CD4-positive, alpha-beta T cell (primary cell): Measurements from ENCODE around the gene PWWP2B. TPM values are rescaled to one million over a fixed set of nuclear protein-coding genes. Genes with fewer than 3 reads are reported as not detected.

Experiments
- ATAC-seq: fragments of 200-7000 bp; cut with Tn5 transposase; one replicate; pipeline ENCODE4 v1.10.0; 2022; ENCODE audit warnings: mild to moderate bottlenecking; ENCODE audit not compliant: poor library complexity
- CTCF ChIA-PET: fragments of 350-600 bp; sonication (Branson Sonifier 250); formaldehyde crosslinking; loops from one replicate; lab custom pipeline; 2021; ENCODE audit warnings: antibody characterized with exemption, inconsistent platforms; lab: Charles Lee
- POLR2A ChIA-PET: fragments of 350-600 bp; sonication (Branson Sonifier 250); formaldehyde crosslinking; loops from one replicate; lab custom pipeline; 2021; ENCODE audit warnings: antibody characterized with exemption, inconsistent platforms; lab: Charles Lee
- DNase-seq, 14 experiments: peaks; one replicate each; pipeline ENCODE4 v3.0.0-alpha.2; 2013 to 2020; ENCODE audit warnings: mixed read lengths in 2 of 14
- H3K27ac ChIP-seq, 2 donors: one replicate each; pipeline versions ENCODE4 v1.5.1 to v1.7.0; 2013; ENCODE audit warnings: low read length in 2 of 2, low read depth in 1 of 2, mild to moderate bottlenecking in 1 of 2
- H3K27me3 ChIP-seq, 2 experiments: 1 replicate in 1 of 2; 2 replicates in 1 of 2; pipeline versions ENCODE4 v1.6.1 to v1.7.0; 2013; ENCODE audit warnings: low read length in 2 of 2, control low read depth in 1 of 2, mild to moderate bottlenecking in 1 of 2, moderate library complexity in 1 of 2; ENCODE audit not compliant: insufficient read depth in 2 of 2, control insufficient read depth in 1 of 2
- H3K36me3 ChIP-seq: one replicate; pipeline ENCODE4 v1.6.1; 2013; ENCODE audit warnings: low read length, control low read depth; ENCODE audit not compliant: insufficient read depth
- H3K4me1 ChIP-seq: one replicate; pipeline ENCODE4 v1.6.1; 2013; ENCODE audit warnings: low read length, control low read depth; ENCODE audit not compliant: insufficient read depth
- H3K4me3 ChIP-seq: one replicate; pipeline ENCODE4 v1.5.1; 2013; ENCODE audit warnings: mild to moderate bottlenecking, low read length, moderate library complexity
- H3K9me3 ChIP-seq, 2 experiments: 1 replicate in 1 of 2; 2 replicates in 1 of 2; pipeline versions ENCODE4 v1.6.1 to v1.7.0; 2013; ENCODE audit warnings: low read length in 2 of 2, mild to moderate bottlenecking in 2 of 2, control low read depth in 1 of 2, moderate library complexity in 1 of 2; ENCODE audit not compliant: control insufficient read depth in 1 of 2, insufficient read depth in 1 of 2
- H3K27ac Mint-ChIP-seq: one replicate; pipeline ENCODE4 v1.8.0; 2020; ENCODE audit warnings: mixed read lengths
- H3K27me3 Mint-ChIP-seq: one replicate; pipeline ENCODE4 v1.8.0; 2021; ENCODE audit warnings: mixed read lengths
- H3K36me3 Mint-ChIP-seq: one replicate; pipeline ENCODE4 v1.8.0; 2021; ENCODE audit warnings: low read depth, mixed read lengths
- H3K4me1 Mint-ChIP-seq: one replicate; pipeline ENCODE4 v1.8.0; 2021; ENCODE audit warnings: low read depth, mixed read lengths
- H3K4me3 Mint-ChIP-seq: one replicate; pipeline ENCODE4 v1.8.0; 2020; ENCODE audit warnings: mild to moderate bottlenecking, mixed read lengths
- H3K9me3 Mint-ChIP-seq: one replicate; pipeline ENCODE4 v1.8.0; 2020; ENCODE audit warnings: mixed read lengths
- intact Hi-C, 2 experiments: fragments of 100-400 bp; cut with DNase I in 1 of 2; cut with micrococcal nuclease in 1 of 2; formaldehyde crosslinking; loops; one replicate each; pipeline versions ENCODE4 v1.15.1 to v1.9.0; 2023 to 2025; cut with DNase I, micrococcal nuclease
- total RNA-seq, 174 experiments: library from RNA in 2 of 174; stranded (reverse) in 2 of 174; gene quantifications; one replicate each; pipeline ENCODE4 v1.2.3 and lab custom pipeline; 2021 to 2026
- TF ChIP-seq, protein P1 (sequence below): fragments of 200-600 bp; IDR thresholded peaks from one replicate; pipeline ENCODE4 v1.8.0; 2022; ENCODE audit warnings: antibody characterized with exemption, mild to moderate bottlenecking

PWWP2B gene
- total RNA-seq, 2 experiments from 2014 or later: 19.2 to 19.6 TPM

DNA sequence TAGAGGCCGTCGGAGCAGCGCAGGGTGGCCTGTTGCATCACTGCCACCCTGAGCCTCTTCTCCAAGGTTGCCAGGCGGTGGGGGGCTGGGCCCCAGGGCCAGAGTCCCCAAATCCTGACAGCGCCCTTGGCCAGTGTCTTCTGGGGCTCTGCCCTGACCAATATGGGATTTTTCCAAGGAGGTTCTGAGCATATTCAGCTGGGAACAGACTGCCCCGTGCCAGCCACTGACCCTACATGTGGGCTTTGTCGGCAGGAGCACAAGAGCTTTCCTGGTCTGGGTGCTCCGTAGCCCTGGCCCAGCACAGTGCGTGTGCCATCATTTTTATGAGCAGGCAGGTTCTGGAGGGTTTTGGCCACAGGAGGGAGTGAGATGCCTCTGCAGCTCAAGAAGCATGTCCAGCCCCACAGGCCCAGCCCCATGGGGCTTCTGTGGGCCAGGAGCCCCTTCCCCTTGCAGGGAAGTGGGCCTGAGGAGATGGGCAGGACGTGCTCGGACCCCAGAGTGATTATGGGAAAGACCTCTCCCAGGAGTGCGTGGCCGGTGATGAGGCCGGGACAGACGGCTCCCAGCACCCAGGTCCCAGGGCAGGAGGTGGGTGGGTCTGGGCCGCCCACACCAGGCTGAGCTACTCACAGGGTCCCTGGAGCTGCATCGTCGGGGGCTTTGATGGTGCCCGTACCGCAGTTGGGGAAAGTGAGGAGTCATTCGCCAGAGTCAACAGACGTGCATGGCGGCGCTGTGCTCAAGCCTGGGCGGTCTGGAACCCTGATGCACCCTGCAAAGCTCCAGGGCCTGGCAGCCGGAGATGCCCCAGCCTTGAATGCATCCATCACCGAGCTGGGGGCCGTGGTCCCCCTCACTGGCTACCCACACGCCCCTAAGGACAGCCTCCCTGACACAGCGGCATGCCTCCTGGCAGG is 66.6 kb downstream of the PWWP2B start:
- Mint-ChIP-seq H3K27ac (no peak overlapping the region), H3K4me1 (no peaks in the 10 kb centered on the region), H3K27me3 (no peaks in the 10 kb centered on the region), H3K4me3 (no peak overlapping the region), H3K9me3 (no peaks in the 10 kb centered on the region), H3K36me3 (no peaks in the 10 kb centered on the region)
- Histone ChIP-seq H3K27me3 (no peaks in the 10 kb centered on the region), H3K4me1 (peaks cover 4% of the 10 kb centered on the region), H3K27ac (no peak overlapping the region), H3K9me3 (no peaks in the 10 kb centered on the region), H3K4me3 (no peak overlapping the region), H3K36me3 (no peaks in the 10 kb centered on the region)
- ATAC-seq (no peak), DNase-seq (peak in 1 of 14 experiments; percentile 3)
- ChIA-PET POLR2A (no interaction called here), CTCF (no interaction called here)
- intact Hi-C loops: no loop called here
- TF ChIP-seq, protein P1, sequence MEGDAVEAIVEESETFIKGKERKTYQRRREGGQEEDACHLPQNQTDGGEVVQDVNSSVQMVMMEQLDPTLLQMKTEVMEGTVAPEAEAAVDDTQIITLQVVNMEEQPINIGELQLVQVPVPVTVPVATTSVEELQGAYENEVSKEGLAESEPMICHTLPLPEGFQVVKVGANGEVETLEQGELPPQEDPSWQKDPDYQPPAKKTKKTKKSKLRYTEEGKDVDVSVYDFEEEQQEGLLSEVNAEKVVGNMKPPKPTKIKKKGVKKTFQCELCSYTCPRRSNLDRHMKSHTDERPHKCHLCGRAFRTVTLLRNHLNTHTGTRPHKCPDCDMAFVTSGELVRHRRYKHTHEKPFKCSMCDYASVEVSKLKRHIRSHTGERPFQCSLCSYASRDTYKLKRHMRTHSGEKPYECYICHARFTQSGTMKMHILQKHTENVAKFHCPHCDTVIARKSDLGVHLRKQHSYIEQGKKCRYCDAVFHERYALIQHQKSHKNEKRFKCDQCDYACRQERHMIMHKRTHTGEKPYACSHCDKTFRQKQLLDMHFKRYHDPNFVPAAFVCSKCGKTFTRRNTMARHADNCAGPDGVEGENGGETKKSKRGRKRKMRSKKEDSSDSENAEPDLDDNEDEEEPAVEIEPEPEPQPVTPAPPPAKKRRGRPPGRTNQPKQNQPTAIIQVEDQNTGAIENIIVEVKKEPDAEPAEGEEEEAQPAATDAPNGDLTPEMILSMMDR: no peak

DNA sequence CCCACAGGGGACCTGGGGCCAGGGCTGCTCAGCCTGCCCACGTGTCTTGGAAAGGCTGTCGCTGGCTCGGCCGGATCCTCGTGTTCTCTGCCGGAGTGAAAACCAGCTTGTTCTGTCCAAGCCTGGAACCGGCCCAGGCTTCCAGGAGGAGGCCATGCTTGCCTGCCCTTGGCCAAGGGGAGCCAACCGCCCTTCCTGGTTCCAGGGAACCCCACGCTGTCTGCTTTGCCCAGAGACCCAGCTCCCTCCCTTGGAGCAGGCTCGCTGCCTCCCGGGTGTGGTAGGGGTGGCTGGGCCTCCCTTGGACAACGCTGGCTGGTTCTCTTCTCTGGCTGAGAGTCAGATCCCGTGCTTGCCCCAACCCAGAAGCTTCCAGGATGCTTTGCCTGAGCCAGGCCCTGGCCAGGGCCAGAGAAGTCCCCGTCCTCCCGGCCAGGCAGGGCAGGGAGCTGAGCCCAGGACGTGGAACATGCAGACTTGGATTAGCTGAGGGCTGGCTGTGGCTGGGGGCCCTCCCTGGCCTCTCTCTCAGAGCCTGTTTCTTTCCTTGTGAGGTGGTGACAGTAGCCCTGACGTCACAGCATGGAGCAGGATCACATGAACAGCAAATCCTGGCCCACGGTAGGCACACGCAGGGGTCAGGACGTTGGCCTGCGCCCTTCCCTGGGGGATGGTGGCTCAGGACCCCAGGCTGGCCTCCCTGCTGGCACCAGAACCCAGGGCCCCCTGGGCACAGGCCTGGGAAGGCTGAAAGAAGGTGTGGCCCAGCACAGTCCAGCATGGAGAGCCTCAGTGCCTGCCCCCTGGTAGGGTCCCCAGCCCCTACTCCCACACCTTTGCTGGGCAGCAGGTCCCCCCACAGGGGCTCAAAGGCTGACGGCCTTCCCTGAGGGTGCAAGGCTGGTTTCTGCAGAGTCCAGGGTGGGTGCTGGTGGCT is 67.5 kb downstream of the PWWP2B start:
- Mint-ChIP-seq H3K9me3 (no peaks in the 10 kb centered on the region), H3K27ac (no peak overlapping the region), H3K4me3 (no peak overlapping the region), H3K36me3 (no peaks in the 10 kb centered on the region), H3K27me3 (no peaks in the 10 kb centered on the region), H3K4me1 (no peaks in the 10 kb centered on the region)
- Histone ChIP-seq H3K9me3 (no peaks in the 10 kb centered on the region), H3K27ac (no peak overlapping the region), H3K4me3 (no peak overlapping the region), H3K27me3 (no peaks in the 10 kb centered on the region), H3K36me3 (no peaks in the 10 kb centered on the region), H3K4me1 (no peaks in the 10 kb centered on the region)
- ChIA-PET CTCF (no interaction called here), POLR2A (no interaction called here)
- ATAC-seq: no peak
- TF ChIP-seq, protein P1: no peak
- intact Hi-C loops: no loop called here
- DNase-seq: peak in 1 of 14 experiments; percentile 2

DNA sequence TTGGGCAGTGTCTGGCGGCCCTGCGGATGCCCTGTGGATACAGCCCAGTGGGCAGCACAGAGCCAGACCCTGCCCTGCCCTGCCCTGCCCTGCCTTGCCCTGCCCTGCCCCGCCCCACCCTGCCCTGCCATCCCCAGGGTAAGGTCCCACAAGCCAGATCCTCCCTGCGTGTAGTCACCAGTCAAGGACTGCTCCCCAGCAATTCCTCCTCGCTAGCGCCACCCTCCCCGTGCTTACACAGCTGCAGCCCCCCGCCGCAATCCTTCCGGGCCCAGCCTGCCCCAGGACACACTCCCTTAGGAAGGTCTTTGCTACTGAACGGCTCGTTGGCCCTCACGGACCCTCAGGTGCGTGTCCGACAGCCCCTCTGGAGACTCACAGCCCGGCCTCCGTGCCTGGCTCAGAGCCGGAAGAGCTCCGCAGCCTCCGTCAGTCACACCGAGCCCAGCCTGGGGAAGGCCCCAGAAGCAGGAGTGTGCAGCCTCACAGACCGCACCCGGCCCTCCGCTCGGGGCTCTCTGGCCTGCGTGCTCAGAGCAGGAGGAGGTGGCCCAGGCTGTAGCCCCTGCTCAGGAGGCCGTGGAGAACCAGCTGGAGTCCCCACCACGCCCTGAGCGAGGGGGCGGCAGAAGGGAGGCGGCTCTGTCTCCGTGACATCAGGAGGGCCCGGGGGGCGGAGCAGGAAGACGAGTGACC is 68.3 kb downstream of the PWWP2B start:
- no peaks in the 10 kb centered on the region for H3K4me1 Mint-ChIP-seq
- Histone ChIP-seq H3K27me3 (no peaks in the 10 kb centered on the region), H3K36me3 (no peaks in the 10 kb centered on the region), H3K4me1 (no peaks in the 10 kb centered on the region), H3K27ac (no peak overlapping the region), H3K4me3 (no peak overlapping the region), H3K9me3 (no peaks in the 10 kb centered on the region)
- no peak overlapping the region for H3K27ac Mint-ChIP-seq
- no peaks in the 10 kb centered on the region for H3K36me3 Mint-ChIP-seq
- H3K9me3 Mint-ChIP-seq: no peaks in the 10 kb centered on the region
- H3K27me3 Mint-ChIP-seq: no peaks in the 10 kb centered on the region
- ChIA-PET POLR2A (no interaction called here), CTCF (no interaction called here)
- H3K4me3 Mint-ChIP-seq: no peak overlapping the region
- no peak for ATAC-seq
- intact Hi-C loops: no loop called here
- DNase-seq: no peak
- TF ChIP-seq, protein P1: no peak
